ENCODE results near the gene KCNJ4.

KCNJ4 gene

GRCh38 chr22:38455076-38455529 lies at the start of gene KCNJ4:
Gene KCNJ4, minus strand, starts transcription at chr22:38455199. Its CDS starts 27,067 bp downstream, at chr22:38428132.
- DNase-seq: no peak

- no peak for DNase-seq
Measured at GRCh38 chr22:38503021-38503420, 48.0 kb upstream of the KCNJ4 start.

GRCh38 chr22:38501797-38502672 lies 47.0 kb upstream of the KCNJ4 start:
- no peak for DNase-seq

GRCh38 chr22:38497869-38498268 lies 42.9 kb upstream of the KCNJ4 start:
- DNase-seq: no peak

- DNase-seq: no peak
Measured at GRCh38 chr22:38494939-38495338, 39.9 kb upstream of the KCNJ4 start.

GRCh38 chr22:38494498-38494897 lies 39.5 kb upstream of the KCNJ4 start:
- no peak for DNase-seq

GRCh38 chr22:38491707-38492348 lies 36.8 kb upstream of the KCNJ4 start:
- DNase-seq: no peak

- DNase-seq: peak; percentile 57
Measured at GRCh38 chr22:38490915-38491314, 35.9 kb upstream of the KCNJ4 start.

- DNase-seq: peak; percentile 28
Measured at GRCh38 chr22:38490475-38490874, 35.5 kb upstream of the KCNJ4 start.

GRCh38 chr22:38489561-38490145 lies 34.7 kb upstream of the KCNJ4 start:
- no peak for DNase-seq

GRCh38 chr22:38489142-38489541 lies 34.1 kb upstream of the KCNJ4 start:
- no peak for DNase-seq

GRCh38 chr22:38487946-38488345 lies 32.9 kb upstream of the KCNJ4 start:
- no peak for DNase-seq

- DNase-seq: no peak
Measured at GRCh38 chr22:38485783-38486182, 30.8 kb upstream of the KCNJ4 start.

GRCh38 chr22:38484244-38484643 lies 29.2 kb upstream of the KCNJ4 start:
- no peak for DNase-seq

GRCh38 chr22:38482662-38483308 lies 27.8 kb upstream of the KCNJ4 start:
- DNase-seq: no peak

- DNase-seq: no peak
Measured at GRCh38 chr22:38481871-38482332, 26.9 kb upstream of the KCNJ4 start.

- no peak for DNase-seq
Measured at GRCh38 chr22:38481162-38481870, 26.3 kb upstream of the KCNJ4 start.

- no peak for DNase-seq
Measured at GRCh38 chr22:38479096-38479837, 24.3 kb upstream of the KCNJ4 start.

GRCh38 chr22:38477585-38477984 lies 22.6 kb upstream of the KCNJ4 start:
- no peak for DNase-seq

- DNase-seq: no peak
Measured at GRCh38 chr22:38474003-38474607, 19.1 kb upstream of the KCNJ4 start.

GRCh38 chr22:38471237-38471636 lies 16.2 kb upstream of the KCNJ4 start:
- DNase-seq: no peak

Measured in RPMI8226 (cell line).